B cell (primary cell): ENCODE measurements around the gene RPL28.

Experiments
- CTCF ChIP-seq: fragments of 200-600 bp; IDR thresholded peaks from one replicate; pipeline ENCODE4 v1.8.0; 2022; ENCODE audit warnings: antibody characterized with exemption, mild to moderate bottlenecking
- EZH2 ChIP-seq: IDR thresholded peaks from 2 replicates; pipeline ENCODE4 v1.6.1; 2012; ENCODE audit warnings: borderline replicate concordance, low read depth, mild to moderate bottlenecking, moderate library complexity, low read length; ENCODE audit not compliant: insufficient read depth, poor library complexity, severe bottlenecking

- TF ChIP-seq CTCF = no peak
- TF ChIP-seq EZH2 = no peak
Observed at GRCh38 chr19:55377356-55378131, 8.2 kb upstream of the RPL28 start.
